ENCODE results near the gene BAX. TPM values are rescaled to one million over a fixed set of nuclear protein-coding genes. Genes with fewer than 3 reads are reported as not detected.

The BAX gene
- total and polyA plus RNA-seq, 2 of the 13 experiments (the other 11 are each of a cell fraction or from before 2014, with no cell fraction given) = 139 to 176 TPM

- TF ChIP-seq ZBTB46 (CRISPR knock-in tag; IDR thresholded peaks at IDR 0.05; ENCODE audit: borderline replicate concordance) = peak; percentile 73; the same call in 1 of the 2 replicates
- TF ChIP-seq TFDP2 (CRISPR knock-in tag; IDR thresholded peaks at IDR 0.05) = peak; percentile 49; the same call in 1 of the 2 replicates
- peak; percentile 99 for TF ChIP-seq AGO1 (IDR thresholded peaks at IDR 0.05; ENCODE audit: low read depth, low read length, poor library complexity, severe bottlenecking)
- TF ChIP-seq CTCF (CRISPR knock-in tag; IDR thresholded peaks at IDR 0.05) = no peak
- TF ChIP-seq ZBTB3 (CRISPR knock-in tag; IDR thresholded peaks at IDR 0.05; ENCODE audit: borderline replicate concordance, low read depth) = no peak; the same call in 1 of the 2 replicates
- peak; percentile 82 for TF ChIP-seq DRAP1 (CRISPR knock-in tag; IDR thresholded peaks at IDR 0.05)
- peak; percentile 83 for TF ChIP-seq CBX1 (IDR thresholded peaks at IDR 0.05; ENCODE audit: low read depth)
- TF ChIP-seq ZNF614 (CRISPR knock-in tag; IDR thresholded peaks at IDR 0.05; ENCODE audit: borderline replicate concordance) = peak; percentile 63; the same call in 1 of the 2 replicates
- no peak for TF ChIP-seq ZNF576 (CRISPR knock-in tag; IDR thresholded peaks at IDR 0.05)
- TF ChIP-seq POLR2AphosphoS2 (IDR thresholded peaks at IDR 0.05; ENCODE audit: low read depth, low read length) = no peak; the same call in 1 of the 2 replicates
- peak; percentile 76 for TF ChIP-seq HOXA3 (CRISPR knock-in tag; IDR thresholded peaks at IDR 0.05)
- TF ChIP-seq MATR3 (CRISPR knock-in tag; IDR thresholded peaks at IDR 0.05) = no peak
- peak; percentile 39; the same call in 1 of the 2 replicates for TF ChIP-seq ZNF205 (CRISPR knock-in tag; IDR thresholded peaks at IDR 0.05)
- TF ChIP-seq MAFG (CRISPR knock-in tag; IDR thresholded peaks at IDR 0.05) = no peak
- 0 out of 2 replicates have a peak, but pooled peaks have one; percentile 21 for TF ChIP-seq BRD4 (CRISPR knock-in tag; IDR thresholded peaks at IDR 0.05)
- no peak for TF ChIP-seq FOXA1 (IDR thresholded peaks at IDR 0.05)
- no peak for TF ChIP-seq FOXA1 (CRISPR knock-in tag; IDR thresholded peaks at IDR 0.05)
- TF ChIP-seq ZNF572 (CRISPR knock-in tag; IDR thresholded peaks at IDR 0.05) = 0 out of 2 replicates have a peak, but pooled peaks have one; percentile 76
- TF ChIP-seq ARID4A (CRISPR knock-in tag; IDR thresholded peaks at IDR 0.05; ENCODE audit: borderline replicate concordance) = peak; percentile 70
These were observed 7.6 kb downstream of the BAX start (continued) for GRCh38 chr19:48962029-48962848.
